Bronchus fibroblast of lung (primary cell): ENCODE results near the gene CYTIP. TPM values are rescaled to one million over a fixed set of nuclear protein-coding genes. Genes with fewer than 3 reads are reported as not detected.

Experiments used
- total RNA-seq: library from RNA; depleted of rRNA; stranded (reverse); fragments of >200 nt; gene quantifications from 2 replicates; pipeline ENCODE4 v1.2.3, GENCODE V29; 2015

The CYTIP gene
- not detected in 2 replicates for total RNA-seq

GRCh38 chr2:157443795-157444640 is at the start of gene CYTIP:
CYTIP (minus strand) TSS chr2:157444089; CDS start chr2:157444020, 69 bp downstream.

Other genes with a start within 250 kb of the CYTIP start
- 9.5 and 11.1 TPM in 2 replicates for gene GALNT5, start 186.4 kb downstream of the CYTIP start, total RNA-seq
- gene ERMN, start 118.3 kb downstream of the CYTIP start, total RNA-seq = not detected in 2 replicates
- gene ACVR1C, start 184.8 kb upstream of the CYTIP start, total RNA-seq = not detected in 2 replicates